ENCODE measurements around the gene RBM24.

RBM24 gene

GRCh38 chr6:17339308-17339670 lies 58.1 kb downstream of the RBM24 start (continued):
- TF ChIP-seq ZNF311 (tag by site-specific recombination; IDR thresholded peaks at IDR 0.05; ENCODE audit: borderline replicate concordance) (no peak), ZNF837 (tag by site-specific recombination; IDR thresholded peaks at IDR 0.05) (no peak), ZNF239 (tag by site-specific recombination; IDR thresholded peaks at IDR 0.05) (no peak), ZNF654 (tag by site-specific recombination; IDR thresholded peaks at IDR 0.05; ENCODE audit: low read depth) (no peak), ZNF830 (tag by site-specific recombination; IDR thresholded peaks at IDR 0.05; ENCODE audit: low read depth) (no peak)

- Histone ChIP-seq H3K4me3 (ENCODE audit: low read depth, low read length) (no peak overlapping the region), H3K36me3 (ENCODE audit: control insufficient read depth in 2 of 2, insufficient read depth in 1 of 2, low read length in 2 of 2) (no peaks in the 10 kb centered on the region), H3K4me1 (ENCODE audit: control insufficient read depth, insufficient read depth, low read length) (no peaks in the 10 kb centered on the region), H3K27ac (ENCODE audit: extremely low read depth, low read depth, low read length) (no peak overlapping the region), H3K9me3 (ENCODE audit: control insufficient read depth, insufficient read depth, low read depth, low read length) (no peaks in the 10 kb centered on the region)
- POLR2A ChIA-PET = no interaction called here
- CTCF ChIA-PET = interaction anchor here (0.6 to 0.7 kb wide), 2 partner anchors 77 to 120 kb away, joined by 3 read pairs; no protein-coding TSS in a partner anchor
- TF ChIP-seq ZBTB7A (tag by site-specific recombination; IDR thresholded peaks at IDR 0.05; ENCODE audit: low read depth) (no peak), FEZF1 (tag by site-specific recombination; IDR thresholded peaks at IDR 0.05) (no peak), BCL6B (tag by site-specific recombination; IDR thresholded peaks at IDR 0.05) (no peak), ZNF133 (tag by site-specific recombination; IDR thresholded peaks at IDR 0.05) (no peak), ZNF488 (tag by site-specific recombination; IDR thresholded peaks at IDR 0.05) (no peak), ZNF140 (tag by site-specific recombination; IDR thresholded peaks at IDR 0.05) (no peak), ZNF19 (tag by site-specific recombination; IDR thresholded peaks at IDR 0.05; ENCODE audit: low read depth) (no peak), KLF7 (tag by site-specific recombination; IDR thresholded peaks at IDR 0.05; ENCODE audit: borderline replicate concordance) (no peak), ZNF785 (tag by site-specific recombination; IDR thresholded peaks at IDR 0.05) (no peak), ZBTB26 (tag by site-specific recombination; optimal IDR thresholded peaks at IDR 0.05) (no peak), GLI2 (tag by site-specific recombination; IDR thresholded peaks at IDR 0.05; ENCODE audit: borderline replicate concordance, low read depth) (no peak), ZNF585B (tag by site-specific recombination; IDR thresholded peaks at IDR 0.05) (no peak), ZNF658 (tag by site-specific recombination; IDR thresholded peaks at IDR 0.05) (no peak), ZNF518A (tag by site-specific recombination; conservative IDR thresholded peaks at IDR 0.05; ENCODE audit: low read depth) (no peak), ZNF791 (tag by site-specific recombination; IDR thresholded peaks at IDR 0.05) (no peak), SCRT2 (tag by site-specific recombination; IDR thresholded peaks at IDR 0.05) (no peak), RBAK (tag by site-specific recombination; IDR thresholded peaks at IDR 0.05) (no peak), PRDM2 (tag by site-specific recombination; IDR thresholded peaks at IDR 0.05; ENCODE audit: borderline replicate concordance) (no peak)
These were observed 60.1 kb downstream of the RBM24 start for GRCh38 chr6:17341117-17341805.

Data from HEK293 (cell line).